HG03135 (cell line): ENCODE measurements around the gene KCNE1.
A peak's percentile ranks its signal among the peaks of the same experiment; 100 is the strongest.
"Not testable (repeated sequence)": the region's sequence is repeated elsewhere in the genome, so short reads cannot be mapped to it uniquely, and the experiment has no call there.

ENCODE experiments used
- ATAC-seq: cut with Tn5 transposase; IDR thresholded peaks from one replicate; pipeline ENCODE4 v1.9.1; 2021; ENCODE audit warnings: mild to moderate bottlenecking, moderate library complexity; ENCODE audit not compliant: unreplicated experiment

The KCNE1 gene

GRCh38 chr21:34511787-34512455, at the start of gene KCNE1:
TSS of gene KCNE1 (minus strand) at chr21:34512210. CDS start at chr21:34449634, 62,576 bp downstream.
- ATAC-seq, result no peak

GRCh38 chr21:34561806-34562205, 49.8 kb upstream of the KCNE1 start:
- ATAC-seq, result no peak

- no peak for ATAC-seq
These were observed 48.6 kb upstream of the KCNE1 start for GRCh38 chr21:34560609-34561008.

GRCh38 chr21:34560021-34560420, 48.0 kb upstream of the KCNE1 start:
- no peak for ATAC-seq

GRCh38 chr21:34559089-34559631, 47.1 kb upstream of the KCNE1 start:
- no peak for ATAC-seq

GRCh38 chr21:34558166-34558565, 46.2 kb upstream of the KCNE1 start:
- ATAC-seq, result no peak

GRCh38 chr21:34557261-34557660, 45.3 kb upstream of the KCNE1 start:
- no peak for ATAC-seq

GRCh38 chr21:34554670-34555069, 42.7 kb upstream of the KCNE1 start:
- ATAC-seq, result not testable (repeated sequence)

- no peak for ATAC-seq
These were observed 42.2 kb upstream of the KCNE1 start for GRCh38 chr21:34554227-34554626.

- no peak for ATAC-seq
These were observed 41.3 kb upstream of the KCNE1 start for GRCh38 chr21:34553151-34553952.

GRCh38 chr21:34552360-34553098, 40.5 kb upstream of the KCNE1 start:
- no peak for ATAC-seq

GRCh38 chr21:34550182-34550799, 38.3 kb upstream of the KCNE1 start:
- ATAC-seq, result no peak

GRCh38 chr21:34548781-34549376, 36.9 kb upstream of the KCNE1 start:
- no peak for ATAC-seq

- ATAC-seq, result no peak
These were observed 34.5 kb upstream of the KCNE1 start for GRCh38 chr21:34546542-34546941.

GRCh38 chr21:34545079-34545884, 33.3 kb upstream of the KCNE1 start:
- peak; percentile 85 for ATAC-seq

- no peak for ATAC-seq
These were observed 32.1 kb upstream of the KCNE1 start for GRCh38 chr21:34544032-34544496.

GRCh38 chr21:34543017-34543416, 31.0 kb upstream of the KCNE1 start:
- ATAC-seq, result no peak

GRCh38 chr21:34540206-34540605, 28.2 kb upstream of the KCNE1 start:
- ATAC-seq, result no peak

- no peak for ATAC-seq
These were observed 25.8 kb upstream of the KCNE1 start for GRCh38 chr21:34537838-34538237.

- no peak for ATAC-seq
These were observed 24.8 kb upstream of the KCNE1 start for GRCh38 chr21:34536820-34537219.
